Heart left ventricle (tissue), 16 donors: ENCODE data around the gene RFFL. TPM values are rescaled to one million over a fixed set of nuclear protein-coding genes. Genes with fewer than 3 reads are reported as not detected.

Source experiments
- ATAC-seq, 4 donors: fragments of 200-7000 bp; cut with Tn5 transposase; one replicate each; pipeline ENCODE4 v1.9.1; 2020 to 2022; ENCODE audit warnings: moderate library complexity in 4 of 4, mild to moderate bottlenecking in 3 of 4, moderate number of reproducible peaks in 1 of 4
- DNase-seq, 5 donors: peaks; one replicate each; pipeline ENCODE4 v3.0.0-alpha.2; 2020
- H3K27ac ChIP-seq, 12 donors: fragments of 200-600 bp; sonication (generic) in 4 of 12; one replicate each; pipeline versions ENCODE4 v1.5.0 to v1.8.0; 2016 to 2022; ENCODE audit warnings: mild to moderate bottlenecking in 2 of 12
- H3K27me3 ChIP-seq, 9 donors: fragments of 200-600 bp; sonication (generic) in 2 of 9; one replicate each; pipeline versions ENCODE4 v1.5.1 to v1.8.0; 2016 to 2022; ENCODE audit warnings: mild to moderate bottlenecking in 3 of 9
- H3K36me3 ChIP-seq, 9 donors: fragments of 200-600 bp; sonication (generic) in 2 of 9; one replicate each; pipeline versions ENCODE4 v1.5.0 to v1.8.0; 2018 to 2022; ENCODE audit warnings: mild to moderate bottlenecking in 2 of 9
- H3K4me1 ChIP-seq, 12 donors: fragments of 200-600 bp; sonication (generic) in 4 of 12; one replicate each; pipeline versions ENCODE4 v1.5.0 to v1.8.0; 2016 to 2022; ENCODE audit warnings: mild to moderate bottlenecking in 3 of 12
- H3K4me3 ChIP-seq, 12 donors: fragments of 200-600 bp; sonication (generic) in 4 of 12; one replicate each; pipeline versions ENCODE4 v1.5.0 to v1.8.0; 2017 to 2022; ENCODE audit warnings: mild to moderate bottlenecking in 9 of 12, moderate library complexity in 4 of 12
- H3K9me3 ChIP-seq, 12 donors: fragments of 200-600 bp; sonication (generic) in 4 of 12; one replicate each; pipeline versions ENCODE4 v1.5.0 to v1.8.0; 2016 to 2022; ENCODE audit warnings: mild to moderate bottlenecking in 1 of 12
- POLR2A ChIP-seq, 2 donors: fragments of 450-650 bp; IDR thresholded peaks; one replicate each; pipeline ENCODE4 v1.6.1; 2017; ENCODE audit warnings: antibody characterized with exemption in 2 of 2, mild to moderate bottlenecking in 2 of 2, moderate library complexity in 2 of 2
- WGBS, 4 donors: extraction: QIAGEN DNeasy Blood & Tissue Kit in 2 of 4; methylation state at CpG; one replicate each; pipeline versions ENCODE4 v1.1.5 to v1.1.7; 2013 to 2018; 5-methylcytosine and 5-hydroxymethylcytosine counted together
- intact Hi-C, 10 donors: fragments of 100-400 bp; cut with DNase I; formaldehyde crosslinking; loops; one replicate each; pipeline versions ENCODE4 v1.11.1 to v1.14.2; 2022
- polyA plus RNA-seq, 2 donors: library from polyadenylated mRNA; stranded (reverse); fragments of 200-250 nt; gene quantifications; one replicate each; pipeline ENCODE4 v1.2.3, GENCODE V29; 2013
- total RNA-seq, 9 donors: library from RNA; depleted of rRNA in 2 of 9; stranded (reverse); fragments of >200 nt in 2 of 9; fragmentation: NEBNext Ultra II Directional in 3 of 9; extraction: Animal tissue kit (Norgen Biotek cat#: 25700) in 3 of 9; gene quantifications; one replicate each; pipeline versions ENCODE4 v1.1.0 to v1.2.4, GENCODE V29; 2016 to 2023
- TF ChIP-seq, protein P1 (sequence below), 12 donors: fragments of 200-600 bp; sonication (generic) in 4 of 12; IDR thresholded peaks; one replicate each; pipeline versions ENCODE4 v1.5.0 to v1.8.0; 2018 to 2022; ENCODE audit warnings: antibody characterized with exemption in 12 of 12, mild to moderate bottlenecking in 5 of 12
- donor health status: ischemic (EF 13 %, LVEDD 7.1; RV severe dilation, severe dysfunction).
- donor health status: healthy with polysubstance abuse.
- donor health status: DM: no; HTN: yes; CAD: no.
- donor health status: DM: no; HTN: no; CAD: no.
- donor health status: ischemic (EF 25% LVEDD 6.9; RV normal size, moderate dysfunction).
- donor health status: ischemic (EF 25% LVEDD 5.7; RV mildly dilated, moderate dysfunction).
- donor health status: healthy.
- donor health status: DM: yes; HTN: yes; CAD: no.
- donor health status: ischemic (EF 35%, LVEDD 5.7; RV mildly dilated, moderate dysfunction).
- donor health status: nonischemic (EF 11% LVEDD 7.7; RV severe dilation, severe dysfunction).
- donor health status: DM: yes; HTN: yes; CAD: no.
- donor health status: PGD.
- donor health status: ischemic (EF 29% LVEDD 5.4; RV normal size, mild dysfunction).
- donor health status: nonischemic (EF 23%, LVEDD 6.1; RV moderate dilation, normal function).

RFFL gene
- total and polyA plus RNA-seq, 11 donors: 2.6 to 21.6 (median 13.0) TPM

DNA sequence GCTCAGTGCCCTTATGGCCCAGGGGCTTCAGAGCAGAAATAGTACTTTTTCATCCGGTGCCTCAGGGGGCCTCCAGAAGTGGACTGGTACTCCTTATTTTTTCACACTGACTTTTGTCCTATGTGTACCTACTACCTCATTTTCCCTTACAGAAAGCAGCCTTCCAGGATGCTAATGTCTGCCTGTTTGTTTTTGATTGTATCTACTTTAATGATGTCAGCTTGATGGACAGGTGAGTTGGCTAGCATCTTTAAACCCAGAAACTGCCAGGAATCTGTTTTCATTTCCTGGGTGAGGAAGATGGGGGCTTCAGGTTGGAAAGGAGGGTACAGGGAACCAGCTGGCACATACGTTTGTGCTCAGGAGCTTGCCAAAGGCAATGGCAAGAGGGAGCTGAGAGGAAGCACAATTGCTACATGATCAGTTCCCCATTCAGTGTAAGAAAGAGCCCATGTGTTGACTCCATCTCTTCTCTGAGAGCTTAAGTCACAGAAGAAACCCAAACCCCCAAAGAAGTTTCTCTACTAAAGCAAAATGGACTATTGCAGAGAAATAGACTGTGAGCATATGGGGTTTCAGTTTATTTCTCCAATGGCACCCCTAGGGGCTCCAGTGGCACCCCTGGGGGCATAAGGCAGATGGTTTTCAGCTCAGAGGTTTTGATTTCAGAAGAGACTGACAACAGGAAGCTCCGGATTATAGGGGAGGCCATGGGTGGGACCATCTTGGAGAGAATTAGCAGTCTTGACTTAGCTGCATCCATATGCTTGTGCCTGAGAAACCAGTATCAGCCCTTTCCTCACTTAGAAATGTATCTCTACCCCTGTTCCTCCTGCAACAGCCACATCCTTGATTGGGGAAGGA is 66.9 kb downstream of the RFFL start:
- ATAC-seq: no peak
- peaks cover 0 to 92% (median 79%) of the 10 kb centered on the region in 9 donors for H3K36me3 ChIP-seq
- H3K27me3 ChIP-seq: no peaks in the 10 kb centered on the region
- H3K4me3 ChIP-seq: no peak overlapping the region
- no peaks in the 10 kb centered on the region for H3K9me3 ChIP-seq
- no peak for TF ChIP-seq POLR2A (IDR thresholded peaks at IDR 0.05)
- TF ChIP-seq, protein P1, sequence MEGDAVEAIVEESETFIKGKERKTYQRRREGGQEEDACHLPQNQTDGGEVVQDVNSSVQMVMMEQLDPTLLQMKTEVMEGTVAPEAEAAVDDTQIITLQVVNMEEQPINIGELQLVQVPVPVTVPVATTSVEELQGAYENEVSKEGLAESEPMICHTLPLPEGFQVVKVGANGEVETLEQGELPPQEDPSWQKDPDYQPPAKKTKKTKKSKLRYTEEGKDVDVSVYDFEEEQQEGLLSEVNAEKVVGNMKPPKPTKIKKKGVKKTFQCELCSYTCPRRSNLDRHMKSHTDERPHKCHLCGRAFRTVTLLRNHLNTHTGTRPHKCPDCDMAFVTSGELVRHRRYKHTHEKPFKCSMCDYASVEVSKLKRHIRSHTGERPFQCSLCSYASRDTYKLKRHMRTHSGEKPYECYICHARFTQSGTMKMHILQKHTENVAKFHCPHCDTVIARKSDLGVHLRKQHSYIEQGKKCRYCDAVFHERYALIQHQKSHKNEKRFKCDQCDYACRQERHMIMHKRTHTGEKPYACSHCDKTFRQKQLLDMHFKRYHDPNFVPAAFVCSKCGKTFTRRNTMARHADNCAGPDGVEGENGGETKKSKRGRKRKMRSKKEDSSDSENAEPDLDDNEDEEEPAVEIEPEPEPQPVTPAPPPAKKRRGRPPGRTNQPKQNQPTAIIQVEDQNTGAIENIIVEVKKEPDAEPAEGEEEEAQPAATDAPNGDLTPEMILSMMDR (IDR thresholded peaks at IDR 0.05): no peak
- H3K27ac ChIP-seq: peak overlapping the region in 7 of 12 donors; percentile 1 to 77 (median 54)
- 79 to 93% (median 82%) methylated on average over 3 of the region's 3 CpGs for WGBS, 4 donors
- H3K4me1 ChIP-seq: peaks cover 0 to 24% (median 7%) of the 10 kb centered on the region in 12 donors
- DNase-seq: no peak
- intact Hi-C loops: loop anchor here in 6 of 10 donors (1.0 to 10.0 kb wide), 9 partner anchors 48 to 126 kb away; partner anchors contain the start of genes RAD51D (in 3 of the 6), RFFL (in 2 of the 6) and FNDC8 (in 1 of the 6)

DNA sequence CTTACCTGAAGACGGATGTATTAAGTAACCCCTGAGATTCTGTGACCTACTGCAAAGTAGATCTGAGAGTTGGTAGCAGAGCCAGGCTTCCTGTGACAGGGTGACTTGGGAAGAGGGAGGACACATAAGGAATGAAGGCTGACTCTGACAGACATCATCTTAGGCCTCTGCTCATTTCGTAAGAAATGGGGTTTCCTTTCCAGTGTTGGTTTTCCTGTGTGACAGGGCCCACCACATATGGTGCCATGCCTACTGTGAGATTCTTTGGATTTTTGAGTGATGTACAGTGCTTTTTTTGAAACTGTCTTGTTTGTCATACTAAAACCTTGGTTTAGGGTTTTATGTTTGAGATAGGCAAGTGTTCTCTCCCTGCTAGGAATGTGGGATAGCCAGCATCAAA is 70.5 kb downstream of the RFFL start:
- Histone ChIP-seq H3K4me3 (no peak overlapping the region), H3K4me1 (peaks cover 0 to 25% (median 7%) of the 10 kb centered on the region in 12 donors), H3K27me3 (no peaks in the 10 kb centered on the region), H3K36me3 (peaks cover 0 to 94% (median 86%) of the 10 kb centered on the region in 9 donors), H3K9me3 (no peaks in the 10 kb centered on the region), H3K27ac (no peak overlapping the region)
- DNase-seq (no peak), ATAC-seq (no peak)
- intact Hi-C loops: loop anchor here in 2 of 10 donors (10.0 kb wide), 2 partner anchors 52 to 72 kb away; partner anchors contain the start of gene RFFL (in 1 of the 2)
- TF ChIP-seq, protein P1 (IDR thresholded peaks at IDR 0.05): no peak
- no peak for TF ChIP-seq POLR2A (IDR thresholded peaks at IDR 0.05)
- 79 to 91% (median 84%) methylated on average over 2 of the region's 2 CpGs for WGBS, 4 donors

DNA sequence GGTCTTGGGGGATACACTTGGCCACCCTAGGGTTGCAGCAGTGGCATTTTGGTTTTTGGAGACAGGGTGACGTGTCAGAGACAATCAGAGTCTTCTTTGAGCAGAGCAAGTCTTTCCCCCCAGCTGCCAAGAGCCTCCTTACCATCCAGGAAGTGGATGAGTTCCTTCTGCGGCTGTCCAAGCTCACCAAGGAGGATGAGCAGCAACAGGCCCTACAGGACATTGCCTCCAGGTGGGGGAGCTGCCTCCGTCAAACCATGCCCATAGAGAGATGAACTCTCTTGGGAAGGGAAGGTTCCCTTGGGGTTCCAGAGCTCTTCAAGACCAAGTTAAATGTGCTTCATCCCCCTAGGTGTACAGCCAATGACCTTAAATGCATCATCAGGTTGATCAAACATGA is 71.9 kb downstream of the RFFL start:
- H3K27ac ChIP-seq: peak overlapping the region in 1 of 12 donors; percentile 41

More for the DNA sequence above, 71.9 kb downstream of the RFFL start:
- no peak overlapping the region for H3K4me3 ChIP-seq
- H3K9me3 ChIP-seq: no peaks in the 10 kb centered on the region
- TF ChIP-seq, protein P1 (IDR thresholded peaks at IDR 0.05): no peak
- TF ChIP-seq POLR2A (IDR thresholded peaks at IDR 0.05): no peak
- intact Hi-C loops: loop anchor here in 2 of 10 donors (10.0 kb wide), 2 partner anchors 53 to 73 kb away; partner anchors contain the start of gene RFFL (in 1 of the 2)
- no peak for DNase-seq
- ATAC-seq: no peak
- 84 to 94% (median 89%) methylated on average over 3 of the region's 3 CpGs for WGBS, 4 donors
- no peaks in the 10 kb centered on the region for H3K27me3 ChIP-seq
- peaks cover 0 to 98% (median 86%) of the 10 kb centered on the region in 9 donors for H3K36me3 ChIP-seq
- H3K4me1 ChIP-seq: peaks cover 0 to 10% (median 0%) of the 10 kb centered on the region in 12 donors
